Thymus (tissue), 11 donors: ENCODE measurements around the gene LOXL3. TPM values are rescaled to one million over a fixed set of nuclear protein-coding genes. Genes with fewer than 3 reads are reported as not detected.

Source experiments
- DNase-seq, 9 donors: peaks; one replicate each; pipeline ENCODE4 v3.0.0-alpha.2; 2013; ENCODE audit warnings: low spot score in 9 of 9, low read depth in 6 of 9, missing footprints in 1 of 9
- H3K27ac ChIP-seq, 2 donors: one replicate each; pipeline ENCODE4 v1.5.1; 2013; ENCODE audit warnings: control low read depth in 1 of 2, low read depth in 1 of 2, low read length in 1 of 2, mild to moderate bottlenecking in 1 of 2, moderate library complexity in 1 of 2
- H3K27me3 ChIP-seq, 2 donors: one replicate each; pipeline ENCODE4 v1.5.1; 2013; ENCODE audit warnings: low read length in 1 of 2; ENCODE audit not compliant: control insufficient read depth in 2 of 2, insufficient read depth in 1 of 2
- H3K36me3 ChIP-seq, 2 donors: one replicate each; pipeline ENCODE4 v1.5.1; 2013; ENCODE audit warnings: low read length in 1 of 2, mild to moderate bottlenecking in 1 of 2, moderate library complexity in 1 of 2; ENCODE audit not compliant: control insufficient read depth in 2 of 2, insufficient read depth in 2 of 2
- H3K4me1 ChIP-seq, 2 donors: one replicate each; pipeline ENCODE4 v1.5.1; 2013; ENCODE audit warnings: low read length in 2 of 2; ENCODE audit not compliant: control insufficient read depth in 2 of 2, insufficient read depth in 2 of 2
- H3K4me3 ChIP-seq, 2 donors: one replicate each; pipeline ENCODE4 v1.5.1; 2013; ENCODE audit warnings: low read length in 2 of 2, control low read depth in 1 of 2, mild to moderate bottlenecking in 1 of 2
- H3K9me3 ChIP-seq, 2 donors: one replicate each; pipeline ENCODE4 v1.5.1; 2013; ENCODE audit warnings: low read length in 1 of 2, mild to moderate bottlenecking in 1 of 2; ENCODE audit not compliant: control insufficient read depth in 2 of 2, insufficient read depth in 1 of 2
- WGBS: extraction: QIAGEN DNeasy Blood & Tissue Kit; methylation state at CpG from one replicate; pipeline ENCODE4 v1.1.7; 2013; 5-methylcytosine and 5-hydroxymethylcytosine counted together
- polyA plus RNA-seq: library from polyadenylated mRNA; stranded (reverse); fragments of 200-250 nt; gene quantifications from one replicate; pipeline ENCODE4 v1.2.3, GENCODE V29; 2013
- total RNA-seq: library from RNA; stranded (reverse); fragments of 120-200 nt; gene quantifications from one replicate; pipeline ENCODE4 v1.2.4, GENCODE V29; 2013
- donor health status: healthy.

LOXL3 gene
- total and polyA plus RNA-seq, 2 donors: 1.4 to 1.6 TPM

GRCh38 chr2:74534411-74534810 is 19.3 kb downstream of the LOXL3 start:
- H3K36me3 ChIP-seq: peaks cover 19 to 21% of the 10 kb centered on the region in 2 donors
- H3K4me1 ChIP-seq: peaks cover 10 to 19% of the 10 kb centered on the region in 2 donors
- H3K27me3 ChIP-seq: peaks cover 0 to 10% of the 10 kb centered on the region in 2 donors
- no peak for DNase-seq
- 94% methylated on average over 12 of the region's 12 CpGs for WGBS
- H3K9me3 ChIP-seq: no peaks in the 10 kb centered on the region
- H3K27ac ChIP-seq: no peak overlapping the region
- no peak overlapping the region for H3K4me3 ChIP-seq

GRCh38 chr2:74533464-74533863 is 20.3 kb downstream of the LOXL3 start:
- WGBS: 97% methylated on average over 4 of the region's 4 CpGs
- Histone ChIP-seq H3K27ac (no peak overlapping the region), H3K27me3 (peaks cover 0 to 2% of the 10 kb centered on the region in 2 donors), H3K36me3 (peaks cover 19 to 21% of the 10 kb centered on the region in 2 donors), H3K4me3 (no peak overlapping the region), H3K9me3 (no peaks in the 10 kb centered on the region), H3K4me1 (peaks cover 14 to 23% of the 10 kb centered on the region in 2 donors)
- no peak for DNase-seq

- Histone ChIP-seq H3K27me3 (peaks cover 0 to 2% of the 10 kb centered on the region in 2 donors), H3K4me1 (peaks cover 21 to 31% of the 10 kb centered on the region in 2 donors), H3K36me3 (peaks cover 31% of the 10 kb centered on the region in 2 donors), H3K9me3 (no peaks in the 10 kb centered on the region), H3K4me3 (no peak overlapping the region), H3K27ac (no peak overlapping the region)
- DNase-seq: peak in 3 of 9 donors; percentile 45 to 73 (median 47)
Observed at GRCh38 chr2:74532222-74532621, 21.5 kb downstream of the LOXL3 start.

- no peak overlapping the region for H3K4me3 ChIP-seq
- H3K4me1 ChIP-seq: peaks cover 21 to 28% of the 10 kb centered on the region in 2 donors
- DNase-seq: no peak
- WGBS: 74% methylated on average over 7 of the region's 7 CpGs
- peaks cover 0 to 3% of the 10 kb centered on the region in 2 donors for H3K9me3 ChIP-seq
- H3K27ac ChIP-seq: no peak overlapping the region
- peaks cover 0 to 2% of the 10 kb centered on the region in 2 donors for H3K27me3 ChIP-seq
- H3K36me3 ChIP-seq: peaks cover 36 to 37% of the 10 kb centered on the region in 2 donors
Observed at GRCh38 chr2:74531666-74532065, 22.1 kb downstream of the LOXL3 start.

- Histone ChIP-seq H3K4me1 (peaks cover 21 to 31% of the 10 kb centered on the region in 2 donors), H3K9me3 (peaks cover 3 to 7% of the 10 kb centered on the region in 2 donors), H3K4me3 (peak overlapping the region; percentile 80 to 97), H3K27ac (peak overlapping the region; percentile 88 to 93), H3K36me3 (peaks cover 41 to 47% of the 10 kb centered on the region in 2 donors), H3K27me3 (no peaks in the 10 kb centered on the region)
- 6% methylated on average over 54 of the region's 54 CpGs for WGBS
- peak in 1 of 9 donors; percentile 49 for DNase-seq
Observed at GRCh38 chr2:74530239-74531187, 23.2 kb downstream of the LOXL3 start.

- H3K36me3 ChIP-seq: peaks cover 41 to 47% of the 10 kb centered on the region in 2 donors
Observed at GRCh38 chr2:74529357-74530238, 24.1 kb downstream of the LOXL3 start, which contains the start of the genes AUP1 and HTRA2. TSS of gene AUP1 (minus strand) at chr2:74529706. CDS start at chr2:74529629, 77 bp downstream. TSS of gene HTRA2 (plus strand) at chr2:74529933. CDS start at chr2:74530007, 74 bp downstream.

GRCh38 chr2:74528600-74529356 is 25.0 kb downstream of the LOXL3 start:
- Histone ChIP-seq H3K9me3 (peaks cover 3 to 7% of the 10 kb centered on the region in 2 donors), H3K27ac (peak overlapping the region; percentile 88 to 93), H3K4me3 (peak overlapping the region; percentile 80 to 97), H3K4me1 (peaks cover 21 to 31% of the 10 kb centered on the region in 2 donors), H3K36me3 (peaks cover 41 to 47% of the 10 kb centered on the region in 2 donors), H3K27me3 (no peaks in the 10 kb centered on the region)
- peak in 1 of 9 donors; percentile 28 for DNase-seq
- 21% methylated on average over 29 of the region's 29 CpGs for WGBS

More at GRCh38 chr2:74529357-74530238, 24.1 kb downstream of the LOXL3 start, which contains the start of the genes AUP1 and HTRA2:
- Histone ChIP-seq H3K4me3 (peak within 1 kb of the TSS; percentile 80 to 97), H3K9me3 (peaks cover 3 to 7% of the 10 kb centered on the region in 2 donors), H3K27me3 (no peaks in the 10 kb centered on the region), H3K4me1 (peaks cover 21 to 31% of the 10 kb centered on the region in 2 donors), H3K27ac (peak within 1 kb of the TSS; percentile 88 to 93)
- peak; percentile 59 to 92 (median 79) for DNase-seq
- WGBS: under 1% methylated on average over 87 of the region's 87 CpGs

- H3K4me3 ChIP-seq: no peak overlapping the region
- peaks cover 21 to 31% of the 10 kb centered on the region in 2 donors for H3K4me1 ChIP-seq
- WGBS: 96% methylated on average over 9 of the region's 9 CpGs
- peaks cover 34 to 37% of the 10 kb centered on the region in 2 donors for H3K36me3 ChIP-seq
- H3K9me3 ChIP-seq: peaks cover 3 to 7% of the 10 kb centered on the region in 2 donors
- no peak overlapping the region for H3K27ac ChIP-seq
- no peak for DNase-seq
- H3K27me3 ChIP-seq: peaks cover 0 to 5% of the 10 kb centered on the region in 2 donors
Observed at GRCh38 chr2:74527741-74528140, 26.0 kb downstream of the LOXL3 start.
